GOT3 (cell line): ENCODE measurements around the gene NCOR1.
"Not testable (repeated sequence)": the region's sequence is repeated elsewhere in the genome, so short reads cannot be mapped to it uniquely, and the experiment has no call there.

ENCODE experiments used
- DNase-seq: peaks from one replicate; lab custom pipeline; 2025; ENCODE audit warnings: mixed read lengths; lab: John Stamatoyannopoulos, UW

Gene NCOR1

GRCh38 chr17:16148596-16148995 is 66.7 kb downstream of the NCOR1 start:
- no peak for DNase-seq

- DNase-seq = not testable (repeated sequence)
These were observed 69.9 kb downstream of the NCOR1 start for GRCh38 chr17:16145319-16145890.

DNA sequence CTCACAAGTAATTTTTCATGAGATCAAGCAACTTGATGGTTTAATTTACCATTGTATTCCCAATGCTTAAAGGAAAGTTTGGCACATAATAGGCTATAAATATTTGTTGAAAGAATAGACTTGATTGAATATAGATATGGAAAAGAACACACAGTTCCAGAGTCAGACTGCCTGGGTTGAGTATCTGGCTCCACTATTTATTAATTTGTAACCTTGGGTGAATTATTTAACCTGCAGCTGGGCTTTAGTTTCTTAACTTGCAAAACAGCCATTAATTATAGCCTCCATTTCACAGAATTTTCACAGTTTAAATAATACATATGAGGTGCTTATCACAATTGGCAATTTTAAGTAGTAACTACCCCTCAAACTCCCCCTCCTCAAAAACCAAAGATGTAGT is 73.6 kb downstream of the NCOR1 start:
- no peak for DNase-seq

DNA sequence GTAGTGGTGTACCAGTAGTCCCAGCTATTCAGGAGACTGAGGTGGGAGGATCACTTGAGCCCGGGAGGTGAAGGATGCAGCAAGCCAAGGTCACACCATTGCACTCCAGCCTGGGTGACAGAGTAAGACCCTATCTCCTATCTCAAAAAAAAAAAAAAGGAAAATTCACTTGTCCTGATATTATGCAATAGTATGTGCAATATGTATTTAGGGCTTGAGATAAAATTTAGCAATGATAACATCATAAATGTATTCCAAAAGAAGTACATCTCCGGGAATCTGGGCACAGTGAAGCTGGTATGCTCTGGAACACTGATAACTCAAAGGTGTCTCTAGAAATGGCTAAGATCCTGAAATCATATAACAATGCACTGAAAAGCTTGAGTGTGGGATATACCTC is 74.5 kb downstream of the NCOR1 start:
- DNase-seq = no peak

GRCh38 chr17:16135461-16135860 is 79.9 kb downstream of the NCOR1 start:
- DNase-seq = no peak

DNA sequence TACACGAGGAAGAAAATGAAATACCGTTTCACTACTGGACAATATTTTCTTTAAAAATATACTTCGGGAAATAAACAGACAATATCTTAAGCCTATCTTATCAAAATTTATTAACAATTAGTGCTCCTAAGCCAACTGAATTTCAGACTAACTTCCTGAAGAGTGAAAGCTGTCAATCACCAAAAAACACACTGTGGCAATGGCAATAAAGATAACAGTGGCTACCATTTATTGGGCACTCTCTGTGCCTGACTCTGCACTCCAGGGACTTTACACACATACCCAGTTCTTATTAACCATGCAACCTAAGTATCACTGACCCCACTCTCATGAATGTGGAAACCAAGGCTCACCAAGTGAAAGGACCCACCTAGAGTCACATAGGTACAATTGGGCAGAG is 83.7 kb downstream of the NCOR1 start:
- DNase-seq = no peak

- no peak for DNase-seq
These were observed 85.7 kb downstream of the NCOR1 start for GRCh38 chr17:16129441-16130205.

DNA sequence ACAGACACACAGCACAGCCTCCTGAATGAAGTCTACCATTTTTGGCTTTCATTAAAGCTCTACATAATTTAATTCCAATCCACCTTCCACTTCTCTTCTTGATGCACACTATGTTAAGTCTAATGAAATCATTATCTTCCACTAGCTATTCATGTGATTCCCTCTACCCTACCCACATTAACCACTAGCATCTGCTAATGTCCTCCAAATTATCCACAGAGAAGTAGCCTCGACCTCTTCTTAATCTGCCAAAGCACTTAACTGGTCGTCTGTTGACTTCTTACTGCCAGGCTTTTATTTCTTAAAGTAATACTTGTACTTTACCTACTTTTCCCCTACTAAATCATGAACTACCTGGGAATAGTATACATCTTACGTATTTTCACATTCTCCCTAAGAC is 91.8 kb downstream of the NCOR1 start:
- DNase-seq = no peak

DNA sequence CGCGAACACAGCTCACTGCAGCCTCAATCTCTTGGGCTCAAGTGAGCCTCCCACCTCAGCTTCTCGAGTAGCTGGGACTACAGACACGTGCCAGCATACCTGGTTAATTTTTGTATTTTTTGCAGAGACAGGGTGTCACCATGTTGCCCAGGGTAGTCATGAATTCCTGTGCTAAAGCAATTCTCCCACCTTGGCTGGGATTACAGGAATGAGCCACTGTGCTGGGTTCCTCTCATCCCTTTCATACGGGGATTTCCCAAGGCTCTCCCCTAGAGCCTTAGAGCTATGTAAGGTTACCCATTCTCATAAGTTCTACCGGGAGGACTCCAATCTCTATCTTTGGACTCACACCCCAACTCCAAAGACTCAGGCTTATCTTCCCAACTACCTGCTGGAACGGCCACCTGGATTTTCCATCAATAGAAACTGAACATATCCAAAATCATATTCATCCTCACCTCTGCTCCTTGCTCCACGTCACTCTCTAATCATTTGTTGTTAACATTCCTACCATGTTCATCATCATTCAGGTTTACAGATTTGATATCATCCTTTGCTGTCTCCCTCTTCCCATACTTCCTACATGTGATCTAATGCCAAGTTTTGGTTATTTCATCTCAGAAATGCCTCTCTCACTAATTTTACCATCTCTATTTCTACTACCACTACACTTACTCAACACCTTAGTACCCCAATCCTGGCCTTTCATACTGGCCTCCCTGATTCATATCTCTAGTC is 92.5 kb downstream of the NCOR1 start:
- no peak for DNase-seq

DNA sequence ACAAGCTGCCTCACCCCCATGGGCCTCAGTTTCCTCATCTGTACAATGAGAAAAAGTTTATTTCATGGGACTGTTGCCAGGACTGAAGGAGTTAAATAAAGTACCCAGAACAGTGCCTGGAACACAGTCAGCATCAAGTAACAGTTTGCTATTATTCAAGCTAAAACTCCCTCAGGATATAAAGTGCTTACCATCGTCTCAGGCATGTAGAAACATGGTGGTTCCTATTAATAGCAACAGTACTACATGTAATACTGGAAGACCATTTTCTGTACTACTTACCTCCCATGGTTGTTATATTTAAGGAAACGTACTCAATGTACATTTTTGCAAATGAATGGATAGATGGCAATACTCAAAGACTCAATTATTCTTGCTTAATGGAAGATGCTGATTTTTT is 93.4 kb downstream of the NCOR1 start:
- DNase-seq = no peak

- no peak for DNase-seq
These were observed 94.4 kb downstream of the NCOR1 start for GRCh38 chr17:16120937-16121336.

GRCh38 chr17:16117149-16117548 is 98.2 kb downstream of the NCOR1 start:
- no peak for DNase-seq

DNA sequence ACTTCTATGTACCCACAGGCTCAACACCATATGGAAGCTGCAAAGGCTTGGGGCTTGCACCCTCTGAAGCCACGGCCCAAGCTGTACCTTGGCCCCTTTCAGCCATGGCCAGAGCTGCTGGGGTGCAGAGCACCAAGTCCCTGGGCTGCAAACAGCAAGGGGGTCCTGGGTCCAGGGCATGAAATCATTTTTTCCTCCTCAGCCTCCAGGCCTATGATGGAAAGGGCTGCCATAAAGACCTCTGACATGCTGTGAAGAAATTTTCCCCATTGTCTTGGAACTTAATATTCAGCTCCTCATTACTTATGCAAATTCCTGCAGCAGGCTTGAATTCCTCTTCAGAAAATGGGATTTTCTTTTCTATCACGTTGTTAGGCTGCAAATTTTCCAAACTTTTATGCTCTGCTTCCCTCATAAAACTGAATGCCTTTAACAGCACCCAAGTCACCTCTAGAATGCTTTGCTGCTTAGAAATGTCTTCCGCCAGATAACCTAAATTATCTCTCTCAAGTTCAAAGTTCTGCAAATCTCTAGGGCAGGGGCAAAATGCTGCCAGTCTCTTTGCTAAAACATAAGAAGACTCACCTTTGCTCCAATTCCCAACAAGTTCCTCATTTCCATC is 100.1 kb downstream of the NCOR1 start:
- DNase-seq = not testable (repeated sequence)

DNA sequence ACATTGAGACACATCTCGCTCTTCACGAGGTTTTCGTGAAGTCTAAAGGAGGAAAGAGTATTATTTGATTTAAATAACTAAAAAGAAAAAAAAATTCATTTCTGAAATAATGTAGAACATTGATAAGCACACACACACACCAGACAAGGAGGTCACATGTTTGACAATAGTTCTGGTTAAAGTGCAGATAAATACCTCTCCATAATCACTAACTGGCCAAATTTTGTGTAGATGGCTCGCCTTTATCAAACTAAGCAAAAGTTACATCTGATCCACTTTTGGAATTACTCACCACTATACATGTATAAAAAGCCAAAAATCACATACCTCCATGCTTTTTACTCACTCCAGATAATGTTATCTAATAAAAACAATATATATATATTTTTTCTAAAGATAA is 106.5 kb downstream of the NCOR1 start:
- DNase-seq = no peak

GRCh38 chr17:16108386-16108785 is 106.9 kb downstream of the NCOR1 start:
- DNase-seq = no peak

DNA sequence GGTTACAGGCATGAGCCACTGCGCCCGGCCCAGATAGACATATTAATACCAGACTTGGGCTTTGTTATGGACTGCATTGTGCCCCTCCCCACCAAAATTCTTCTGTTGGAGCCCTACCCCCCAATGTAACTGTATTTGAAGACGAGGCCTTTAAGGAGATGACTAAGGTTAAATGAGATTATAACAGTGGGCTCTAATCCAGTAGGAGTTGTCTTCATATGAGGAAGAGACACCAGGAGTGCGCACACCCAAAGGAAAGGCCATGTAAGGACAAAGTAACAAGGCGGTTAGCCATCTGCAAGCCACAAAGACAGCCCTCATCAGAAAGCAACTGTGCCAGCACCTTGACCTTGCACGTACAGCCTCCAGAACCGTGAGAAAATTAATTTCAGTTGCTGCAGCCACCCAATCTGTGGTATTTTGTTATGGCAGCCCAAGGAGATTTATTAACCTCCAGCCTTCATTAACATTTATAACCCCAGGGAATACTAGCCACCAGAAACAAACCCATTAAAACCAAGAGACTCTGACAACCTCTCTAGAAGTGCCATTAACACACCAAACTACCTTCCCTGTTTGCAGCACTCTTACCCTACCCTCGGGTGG is 108.1 kb downstream of the NCOR1 start:
- no peak for DNase-seq

GRCh38 chr17:16106161-16106891 is 109.0 kb downstream of the NCOR1 start:
- no peak for DNase-seq

DNA sequence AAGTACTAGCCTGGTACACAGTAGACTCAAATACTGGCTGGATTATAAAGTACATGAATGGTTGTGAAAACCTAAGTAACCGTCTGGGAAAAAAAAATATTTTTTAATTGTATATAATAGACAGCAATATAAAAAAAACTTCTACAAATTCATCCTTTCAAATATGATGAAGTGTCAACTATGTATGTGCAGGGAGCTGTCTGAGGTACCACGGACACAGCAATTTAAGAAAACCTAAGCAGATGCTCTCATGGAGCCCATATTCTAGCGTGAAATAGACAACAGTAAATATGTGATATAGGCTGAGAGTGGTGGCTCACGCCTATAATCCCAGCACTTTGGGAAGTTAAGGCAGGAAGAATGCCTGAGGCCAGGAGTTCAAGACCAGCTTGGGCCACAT is 111.1 kb downstream of the NCOR1 start:
- no peak for DNase-seq

DNA sequence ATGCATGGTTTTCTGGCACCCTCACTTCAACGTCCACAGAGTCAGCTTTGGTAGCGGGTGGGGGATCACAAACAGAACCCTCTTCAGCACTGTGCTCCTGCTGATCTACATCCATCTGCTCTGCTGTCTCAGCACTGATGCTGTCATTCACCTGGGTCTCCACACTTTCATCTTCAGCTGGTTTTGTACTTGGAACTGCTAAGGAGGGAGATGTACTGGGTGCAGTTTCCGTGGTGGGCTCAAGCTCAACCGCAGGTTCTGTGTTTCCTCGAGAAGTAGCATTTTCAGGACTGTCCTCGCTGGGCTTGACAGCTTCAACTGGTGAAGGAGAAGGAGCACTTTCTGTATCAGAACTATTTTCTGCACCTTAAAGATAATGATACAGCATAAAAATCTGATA is 113.9 kb downstream of the NCOR1 start:
- DNase-seq = no peak

- no peak for DNase-seq
These were observed 114.5 kb downstream of the NCOR1 start for GRCh38 chr17:16100737-16101400.

DNA sequence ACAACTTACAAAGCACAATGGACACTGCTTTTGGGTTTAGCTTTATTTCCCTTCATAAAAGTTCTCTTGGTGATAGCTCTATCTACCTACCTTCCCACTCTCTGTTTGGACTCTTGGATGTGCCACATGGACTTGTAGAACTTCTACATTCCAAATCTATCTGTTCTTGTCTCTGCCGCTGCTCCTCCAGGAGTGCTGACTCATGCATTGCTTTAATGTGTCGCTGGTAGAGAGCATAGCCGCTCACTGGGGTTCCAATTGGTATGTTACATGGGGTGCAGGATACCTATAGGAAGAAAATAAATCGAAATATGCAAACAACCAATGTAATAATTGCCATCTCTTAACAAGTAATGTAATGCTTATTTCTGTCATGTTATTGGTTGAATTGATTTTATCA is 123.6 kb downstream of the NCOR1 start:
- DNase-seq = no peak
